Esophagus muscularis mucosa (tissue), 3 donors: Measurements from ENCODE around the gene PICK1.

Experiments used
- POLR2A ChIP-seq: fragments of 450-650 bp; IDR thresholded peaks from one replicate; pipeline ENCODE4 v1.6.1; 2017; ENCODE audit warnings: antibody characterized with exemption, moderate library complexity, mild to moderate bottlenecking, low read depth
- POLR2AphosphoS5 ChIP-seq, 2 donors: sonication (generic); formaldehyde crosslinking; IDR thresholded peaks; one replicate each; pipeline ENCODE4 v1.6.1; 2017; ENCODE audit warnings: antibody characterized with exemption in 2 of 2
- TF ChIP-seq, protein P1 (sequence below), 3 experiments: fragments of 200-600 bp in 2 of 3; fragments of 450-650 bp in 1 of 3; sonication (generic) in 2 of 3; IDR thresholded peaks; one replicate each; pipeline ENCODE4 v1.5.1; 2017 to 2019; ENCODE audit warnings: antibody characterized with exemption in 3 of 3, mild to moderate bottlenecking in 2 of 3, moderate library complexity in 1 of 3

DNA sequence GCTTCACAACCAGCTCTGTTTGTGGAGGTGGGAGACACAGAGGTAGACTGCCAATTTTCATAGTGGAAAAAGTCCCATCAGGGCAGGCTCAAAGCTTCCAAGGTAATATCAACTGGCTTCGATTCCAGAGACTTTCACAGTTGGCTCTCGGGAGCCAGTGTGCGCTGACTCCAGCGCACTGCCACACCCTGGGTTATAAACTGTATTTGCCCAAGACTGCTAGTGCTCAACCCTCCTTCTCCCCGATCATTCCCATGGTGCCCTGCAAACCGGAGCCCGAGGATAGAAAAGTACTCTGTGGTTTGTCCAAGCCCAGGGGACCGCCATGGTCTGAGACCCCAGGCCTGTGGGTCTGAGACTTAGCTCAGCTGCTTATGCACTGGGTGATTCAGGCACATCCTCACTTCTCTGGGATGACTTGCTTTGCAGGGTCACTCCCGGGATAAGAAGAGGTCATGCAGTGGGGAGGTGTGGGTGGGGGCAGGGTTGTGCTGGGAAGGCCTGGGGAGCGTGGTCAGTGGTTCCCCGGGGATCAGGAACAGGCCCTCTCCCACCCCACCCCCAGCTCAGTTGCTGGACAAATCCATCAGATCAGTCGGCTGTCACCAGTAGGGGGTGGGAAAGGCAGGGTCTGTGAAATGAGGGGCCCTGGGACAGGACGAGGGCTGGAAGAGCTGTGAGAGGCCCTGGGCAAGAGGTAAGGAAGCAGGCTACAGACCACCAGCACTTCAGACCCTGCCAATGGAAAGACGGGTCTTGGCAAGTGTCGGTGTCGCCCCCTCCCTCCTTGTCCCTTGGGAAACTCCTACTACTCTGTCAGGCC, 26.7 kb upstream of the PICK1 start:
- TF ChIP-seq POLR2A: no peak
- TF ChIP-seq POLR2AphosphoS5 (IDR thresholded peaks at IDR 0.05): no peak
- TF ChIP-seq, protein P1, sequence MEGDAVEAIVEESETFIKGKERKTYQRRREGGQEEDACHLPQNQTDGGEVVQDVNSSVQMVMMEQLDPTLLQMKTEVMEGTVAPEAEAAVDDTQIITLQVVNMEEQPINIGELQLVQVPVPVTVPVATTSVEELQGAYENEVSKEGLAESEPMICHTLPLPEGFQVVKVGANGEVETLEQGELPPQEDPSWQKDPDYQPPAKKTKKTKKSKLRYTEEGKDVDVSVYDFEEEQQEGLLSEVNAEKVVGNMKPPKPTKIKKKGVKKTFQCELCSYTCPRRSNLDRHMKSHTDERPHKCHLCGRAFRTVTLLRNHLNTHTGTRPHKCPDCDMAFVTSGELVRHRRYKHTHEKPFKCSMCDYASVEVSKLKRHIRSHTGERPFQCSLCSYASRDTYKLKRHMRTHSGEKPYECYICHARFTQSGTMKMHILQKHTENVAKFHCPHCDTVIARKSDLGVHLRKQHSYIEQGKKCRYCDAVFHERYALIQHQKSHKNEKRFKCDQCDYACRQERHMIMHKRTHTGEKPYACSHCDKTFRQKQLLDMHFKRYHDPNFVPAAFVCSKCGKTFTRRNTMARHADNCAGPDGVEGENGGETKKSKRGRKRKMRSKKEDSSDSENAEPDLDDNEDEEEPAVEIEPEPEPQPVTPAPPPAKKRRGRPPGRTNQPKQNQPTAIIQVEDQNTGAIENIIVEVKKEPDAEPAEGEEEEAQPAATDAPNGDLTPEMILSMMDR (IDR thresholded peaks at IDR 0.05): no peak
